ENCODE results near the gene MGAT3.

The MGAT3 gene

DNA sequence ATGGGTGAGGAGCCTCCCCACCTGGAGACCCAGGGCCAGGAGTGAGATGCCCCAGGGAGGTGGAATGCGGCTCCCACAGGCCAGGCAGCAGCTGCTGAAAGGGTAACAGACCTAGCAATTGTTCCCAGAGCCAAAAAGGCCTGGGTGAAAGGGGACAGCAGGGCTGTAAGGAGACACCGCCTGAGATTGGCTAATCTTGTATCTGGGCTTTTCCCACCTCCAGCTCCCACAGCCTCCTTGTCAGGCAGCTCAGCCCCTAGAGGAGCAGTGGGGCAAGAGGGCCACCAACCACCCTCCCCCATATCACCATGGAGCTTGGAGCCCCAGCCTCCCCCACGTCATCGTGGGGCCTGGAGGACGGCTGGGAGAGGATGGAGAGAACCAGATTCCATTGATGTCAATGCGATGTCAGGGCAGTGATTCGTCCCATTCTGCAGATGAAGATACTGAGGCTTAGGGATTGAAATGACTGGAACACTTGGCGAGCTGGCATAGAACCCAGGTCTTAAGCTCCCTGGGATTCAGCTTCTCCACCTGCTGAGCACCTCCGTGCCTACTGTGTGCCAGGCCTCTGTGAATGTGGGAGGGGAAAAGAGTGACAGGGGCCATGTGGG lies 2.9 kb upstream of the MGAT3 start:
- no peak for DNase-seq

DNA sequence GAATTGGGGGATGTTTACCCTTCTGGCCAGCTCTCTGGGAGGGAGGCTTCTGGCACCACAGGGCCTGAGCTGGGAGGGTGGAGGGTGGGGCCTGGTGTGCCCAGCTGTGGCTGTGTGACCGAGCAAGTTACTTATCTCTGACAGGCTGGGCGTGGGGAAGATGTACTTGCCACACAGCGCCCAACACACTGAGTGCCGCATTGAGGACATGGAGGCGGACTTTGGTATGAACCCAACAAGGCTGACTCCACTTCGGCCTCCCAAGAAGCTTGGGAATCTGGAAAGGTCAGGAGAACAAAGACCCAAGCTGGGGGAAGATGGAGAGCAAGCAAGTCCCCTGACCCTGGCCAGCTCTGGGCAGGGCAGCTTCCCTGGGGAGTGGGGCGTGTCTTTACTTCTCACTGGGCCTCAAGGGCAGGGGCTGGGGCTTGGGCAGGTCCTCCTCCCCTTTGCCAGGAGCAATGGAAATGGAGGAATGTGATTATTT lies 2.4 kb upstream of the MGAT3 start:
- DNase-seq, result no peak

GRCh38 chr22:39457198-39457555 lies 365 bp downstream of the MGAT3 start:
- DNase-seq, result no peak

DNA sequence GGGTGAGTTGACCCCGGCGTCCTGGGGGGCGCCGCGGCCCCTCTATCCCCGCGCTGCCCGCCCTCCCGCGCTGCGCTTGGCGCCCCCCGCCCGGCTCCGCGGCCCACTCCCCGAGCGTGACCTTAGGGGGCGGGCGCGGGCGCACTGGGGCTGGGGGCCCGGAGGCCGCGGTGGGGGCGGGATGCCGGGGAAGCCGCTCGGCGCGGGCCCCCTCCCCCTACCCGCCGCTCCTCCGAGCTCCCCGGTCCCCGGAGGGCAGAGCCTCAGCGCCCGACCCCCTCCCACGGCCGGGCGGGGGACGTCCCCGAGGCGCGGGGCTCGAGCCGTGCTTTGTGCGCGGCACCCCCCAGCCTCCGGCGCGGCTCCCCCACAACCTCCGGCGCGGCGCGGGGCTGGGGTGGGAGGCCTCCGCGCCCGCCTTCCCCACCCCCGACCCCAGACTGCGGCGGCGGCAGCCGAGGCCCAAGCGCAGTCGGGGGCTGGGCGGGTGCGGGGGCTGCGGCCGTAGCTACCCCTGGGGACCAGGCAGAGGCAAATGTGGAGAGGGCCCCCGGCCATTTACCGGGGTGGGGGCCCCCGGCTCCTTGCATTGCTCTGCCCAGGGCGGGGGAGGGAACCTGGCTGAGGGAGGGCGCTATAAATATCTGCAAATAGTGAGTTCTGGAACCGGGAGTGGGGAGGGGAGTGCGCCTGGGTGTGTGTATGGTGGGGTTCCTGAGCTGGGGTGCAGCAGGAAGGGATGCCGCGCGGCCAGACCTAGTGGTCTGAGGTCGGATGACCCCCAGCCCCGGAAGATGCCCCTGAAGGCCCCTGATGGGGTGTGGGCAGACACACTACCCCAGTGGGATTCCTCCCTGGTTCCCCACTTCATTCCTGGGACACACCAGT lies 988 bp downstream of the MGAT3 start:
- DNase-seq, result no peak

- no peak for DNase-seq
Observed at GRCh38 chr22:39458444-39459083, 1.8 kb downstream of the MGAT3 start.

GRCh38 chr22:39459681-39460080 lies 2.9 kb downstream of the MGAT3 start:
- no peak for DNase-seq

- no peak for DNase-seq
Observed at GRCh38 chr22:39462443-39463221, 5.8 kb downstream of the MGAT3 start.

GRCh38 chr22:39463277-39463676 lies 6.5 kb downstream of the MGAT3 start:
- no peak for DNase-seq

DNA sequence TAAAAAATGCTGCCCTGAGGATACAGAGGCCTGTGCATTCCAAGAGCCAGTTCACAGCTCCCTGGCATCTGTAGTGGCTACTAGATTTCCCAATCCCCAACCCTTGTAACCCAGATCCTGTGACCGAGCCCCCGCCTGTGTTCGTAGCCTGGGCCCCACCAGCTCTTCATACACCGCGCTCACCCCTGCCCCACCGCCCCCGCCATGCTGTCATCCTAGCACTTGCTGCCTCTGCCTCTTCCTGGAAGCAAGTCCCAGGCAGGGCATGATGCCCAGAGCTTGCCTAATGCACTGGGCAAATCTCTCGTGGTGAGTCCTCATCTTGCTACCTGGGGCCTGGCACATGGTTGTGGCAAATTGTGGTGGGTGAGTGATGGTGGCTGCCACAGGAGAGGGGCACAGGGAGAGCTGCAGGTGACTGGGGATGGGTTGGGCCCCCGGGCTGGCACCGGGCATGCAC lies 7.1 kb downstream of the MGAT3 start:
- no peak for DNase-seq

DNA sequence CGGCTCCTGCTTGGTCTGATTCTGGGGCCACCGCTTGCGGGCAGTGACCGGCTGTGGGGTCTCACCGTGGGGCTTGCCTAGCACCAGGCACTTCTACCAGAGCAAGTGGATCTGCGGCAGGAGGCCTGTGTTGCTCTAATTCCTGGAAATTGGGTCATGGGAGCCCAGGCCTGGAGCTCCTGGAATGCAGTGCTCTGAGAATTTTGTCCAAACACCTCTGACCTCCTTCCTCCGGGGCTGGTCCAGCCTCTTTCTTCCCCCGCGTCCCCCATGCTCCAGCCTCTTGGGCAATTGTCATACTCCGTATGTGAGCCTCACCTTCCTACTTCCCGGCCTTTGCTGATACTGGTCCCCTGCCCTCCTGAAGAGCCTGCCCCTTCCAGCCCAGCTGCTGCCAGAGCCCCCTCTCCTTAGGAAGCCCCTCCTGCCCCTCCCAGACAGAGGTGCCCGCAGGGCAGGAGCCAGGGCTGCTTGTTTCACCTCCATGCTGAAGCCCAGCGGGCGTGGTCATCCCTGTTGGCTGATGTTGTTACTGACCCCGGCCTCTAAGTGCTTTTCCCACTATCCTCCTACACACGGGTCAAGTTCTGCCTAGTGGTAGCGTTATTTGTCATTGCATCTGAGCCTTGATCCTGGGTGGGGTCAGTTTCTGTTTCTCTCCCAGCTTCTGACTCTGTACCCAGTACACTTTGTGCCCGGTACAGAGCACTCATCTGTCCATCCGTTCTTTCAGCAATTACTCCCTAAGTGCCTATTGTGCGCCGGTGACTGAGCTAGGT lies 9.6 kb downstream of the MGAT3 start:
- no peak for DNase-seq

- no peak for DNase-seq
Observed at GRCh38 chr22:39467390-39467895, 10.6 kb downstream of the MGAT3 start.

GRCh38 chr22:39468487-39469325 lies 11.9 kb downstream of the MGAT3 start:
- no peak for DNase-seq

DNA sequence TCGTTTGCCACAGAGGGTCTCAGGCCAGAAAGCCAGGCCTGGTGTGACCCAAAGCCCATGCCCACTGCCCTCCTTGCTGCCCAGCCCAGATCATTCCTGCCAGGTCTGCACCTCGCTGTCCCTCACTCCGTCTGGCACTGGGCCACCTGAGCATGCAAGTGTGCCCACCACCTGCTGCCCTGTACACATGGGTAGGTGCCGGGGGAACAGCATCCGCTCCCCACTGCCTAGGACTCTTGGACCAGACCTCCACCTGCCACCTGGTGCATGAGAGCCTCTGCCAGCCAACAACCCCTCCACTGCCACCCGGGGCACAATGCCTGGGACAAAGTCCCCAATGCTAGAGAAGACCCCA lies 12.5 kb downstream of the MGAT3 start:
- no peak for DNase-seq

- no peak for DNase-seq
Observed at GRCh38 chr22:39469681-39470450, 13.1 kb downstream of the MGAT3 start.

- DNase-seq, result no peak
Observed at GRCh38 chr22:39470451-39471291, 13.9 kb downstream of the MGAT3 start.

DNA sequence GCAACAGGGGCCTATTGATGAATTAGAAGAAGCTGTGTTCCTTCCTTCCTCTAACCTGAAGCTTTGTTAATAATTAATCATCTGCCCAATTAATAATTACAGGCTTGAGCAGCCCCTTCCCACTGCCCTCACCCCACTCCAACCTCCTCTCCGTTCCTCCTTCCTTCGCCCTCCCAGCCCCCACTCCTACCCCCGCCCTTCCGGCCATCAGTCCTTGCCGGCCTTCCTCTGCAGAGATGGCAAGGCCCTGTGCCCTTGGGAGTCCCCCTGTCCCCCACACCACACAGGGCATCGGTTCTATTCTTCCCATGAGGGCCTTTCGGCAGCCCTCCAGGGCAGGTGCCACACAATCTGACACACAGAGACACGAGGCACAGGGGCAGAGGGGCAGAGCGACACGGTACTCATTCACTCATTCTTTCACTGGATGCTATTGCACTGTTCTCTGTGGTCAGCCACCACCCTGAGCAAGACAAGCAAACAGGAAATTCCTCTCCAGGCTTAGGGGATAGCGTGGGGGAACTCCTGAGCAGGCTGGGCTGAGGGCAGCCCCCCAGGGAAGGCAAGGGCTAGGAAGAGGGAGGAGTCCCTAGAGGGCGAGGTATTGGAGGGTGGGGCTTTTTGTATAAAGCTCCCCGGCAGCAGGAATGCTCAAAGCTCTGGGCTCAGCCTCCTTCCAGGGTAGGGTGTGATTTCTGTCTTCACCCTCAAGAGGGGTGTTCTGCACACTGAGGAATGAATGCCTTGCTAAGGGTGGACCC lies 14.7 kb downstream of the MGAT3 start:
- DNase-seq, result no peak

DNA sequence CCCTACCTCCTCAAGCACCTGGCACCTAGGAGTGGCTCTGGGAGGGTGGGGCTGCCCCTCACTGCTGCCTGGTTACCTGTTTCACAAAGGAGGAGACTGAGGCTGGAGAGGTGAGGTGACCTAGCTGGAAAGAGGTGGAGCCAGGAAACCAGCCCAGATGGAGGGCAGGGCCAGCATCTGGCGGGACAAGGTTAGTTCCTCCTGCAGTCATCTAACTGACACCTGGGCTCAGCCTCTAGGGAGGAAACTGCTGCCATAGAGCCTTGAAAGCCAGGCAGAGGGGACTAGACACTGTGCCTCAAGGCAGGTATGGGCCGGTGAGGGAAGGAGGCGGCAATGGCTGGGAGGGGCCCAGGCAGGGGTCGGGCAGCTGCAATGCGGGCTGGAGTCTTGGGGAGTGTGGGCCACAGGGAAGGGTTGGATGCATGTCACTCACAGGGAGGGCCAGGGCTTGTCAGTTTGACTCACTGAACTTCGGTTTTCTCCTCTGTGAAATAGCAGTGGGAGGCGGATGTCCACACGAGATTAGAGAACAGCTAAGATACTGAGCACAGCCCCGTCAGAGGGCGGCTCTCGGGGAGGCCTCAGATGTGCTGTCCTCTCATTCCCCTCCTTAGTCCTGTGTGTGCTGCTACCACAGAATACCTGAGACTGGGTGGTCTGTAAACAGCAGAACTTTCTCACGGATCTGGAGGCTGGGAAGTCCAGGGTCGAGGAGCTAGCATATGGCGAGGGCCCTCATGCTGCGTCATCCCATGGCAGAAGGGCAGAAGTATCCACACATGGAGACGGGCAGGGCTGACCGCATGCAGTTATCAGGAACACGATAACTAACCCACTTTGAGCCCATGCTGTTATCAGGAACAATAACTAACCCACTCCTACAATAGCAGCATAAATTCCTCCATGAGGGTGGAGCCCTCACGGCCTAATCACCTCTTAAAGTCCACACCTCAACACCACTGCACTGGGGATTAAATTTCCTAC lies 16.1 kb downstream of the MGAT3 start:
- no peak for DNase-seq
